Stomach (tissue), 9 donors: Measurements from ENCODE around the gene LSM3. TPM values are rescaled to one million over a fixed set of nuclear protein-coding genes. Genes with fewer than 3 reads are reported as not detected.

ENCODE experiments used
- DNase-seq, 2 donors: peaks; one replicate each; pipeline versions ENCODE4 v3.0.0 to v3.0.0-alpha.2; 2013 to 2019
- H3K27ac ChIP-seq, 5 donors: fragments of 200-600 bp in 4 of 5; sonication (generic) in 4 of 5; one replicate each; pipeline ENCODE4 v1.5.1; 2013 to 2019; ENCODE audit warnings: mild to moderate bottlenecking in 1 of 5, moderate library complexity in 1 of 5
- H3K27me3 ChIP-seq, 3 donors: fragments of 200-600 bp; sonication (generic); one replicate each; pipeline ENCODE4 v1.5.1; 2017 to 2019; ENCODE audit warnings: mixed run types in 1 of 3
- H3K36me3 ChIP-seq, 4 donors: fragments of 200-600 bp; sonication (generic); 1 replicate in 3 of 4; 2 replicates in 1 of 4; pipeline ENCODE4 v1.5.1; 2016 to 2019
- H3K4me1 ChIP-seq, 4 donors: fragments of 200-600 bp; sonication (generic); one replicate each; pipeline ENCODE4 v1.5.1; 2016 to 2019
- H3K4me3 ChIP-seq, 4 donors: fragments of 200-600 bp; sonication (generic) in 3 of 4; one replicate each; pipeline ENCODE4 v1.5.1; 2016 to 2019; ENCODE audit warnings: mild to moderate bottlenecking in 1 of 4
- H3K9me3 ChIP-seq, 4 donors: fragments of 200-600 bp; sonication (generic); one replicate each; pipeline ENCODE4 v1.5.1; 2016 to 2019
- CTCF ChIP-seq, 7 experiments: fragments of 450-650 bp in 4 of 7; fragments of 200-600 bp in 3 of 7; sonication (generic) in 3 of 7; IDR thresholded peaks; one replicate each; pipeline ENCODE4 v1.5.1; 2016 to 2019; ENCODE audit warnings: antibody characterized with exemption in 7 of 7, control low read depth in 2 of 7, mild to moderate bottlenecking in 1 of 7
- EP300 ChIP-seq: sonication (generic); formaldehyde crosslinking; IDR thresholded peaks from one replicate; pipeline ENCODE4 v1.6.1; 2017; ENCODE audit warnings: antibody characterized with exemption
- POLR2A ChIP-seq, 4 donors: fragments of 450-650 bp; IDR thresholded peaks; one replicate each; pipeline ENCODE4 v1.6.1; 2016; ENCODE audit warnings: antibody characterized with exemption in 4 of 4, control low read depth in 2 of 4, mild to moderate bottlenecking in 1 of 4, moderate library complexity in 1 of 4
- POLR2AphosphoS5 ChIP-seq, 3 donors: sonication (generic); formaldehyde crosslinking; IDR thresholded peaks; one replicate each; pipeline ENCODE4 v1.6.1; 2016; ENCODE audit warnings: antibody characterized with exemption in 3 of 3
- WGBS, 5 donors: extraction: QIAGEN DNeasy Blood & Tissue Kit in 3 of 5; methylation state at CpG; one replicate each; pipeline versions ENCODE4 v1.1.5 to v1.1.7; 2013 to 2018; 5-methylcytosine and 5-hydroxymethylcytosine counted together
- intact Hi-C: fragments of 100-400 bp; cut with DNase I; formaldehyde crosslinking; loops from one replicate; pipeline ENCODE4 v1.15.1; 2023; ENCODE audit warnings: low total_unique reads
- polyA plus RNA-seq, 3 donors: library from polyadenylated mRNA; stranded (reverse); fragments of 200-250 nt; gene quantifications; one replicate each; pipeline ENCODE4 v1.2.3, GENCODE V29; 2013
- total RNA-seq, 5 donors: library from RNA; depleted of rRNA; stranded (reverse); fragments of >200 nt; gene quantifications; one replicate each; pipeline versions ENCODE4 v1.1.0 to v1.2.3, GENCODE V29; 2014 to 2016
- donor health status: healthy with polysubstance abuse.
- donor health status: Bipolar disorder and iron deficiency.
- donor health status: healthy.

The LSM3 gene
- total and polyA plus RNA-seq, 8 donors: 2.2 to 15.0 (median 11.0) TPM

GRCh38 chr3:14202874-14203520 is 24.4 kb downstream of the LSM3 start:
- Histone ChIP-seq H3K36me3 (peaks cover 0 to 24% (median 18%) of the 10 kb centered on the region in 4 donors), H3K9me3 (no peaks in the 10 kb centered on the region), H3K4me1 (peaks cover 7 to 38% (median 19%) of the 10 kb centered on the region in 4 donors), H3K4me3 (no peak overlapping the region), H3K27me3 (no peaks in the 10 kb centered on the region), H3K27ac (no peak overlapping the region)
- 70 to 74% (median 73%) methylated on average over 23 of the region's 23 CpGs for WGBS, 5 donors
- no peak for DNase-seq
- intact Hi-C loops: loop anchor here (5.0 to 10.0 kb wide), 2 partner anchors 52 to 264 kb away; no protein-coding TSS in a partner anchor
- no peak for TF ChIP-seq POLR2A (IDR thresholded peaks at IDR 0.05)
- no peak for TF ChIP-seq POLR2AphosphoS5 (IDR thresholded peaks at IDR 0.05)
- TF ChIP-seq EP300: no peak
- TF ChIP-seq CTCF (IDR thresholded peaks at IDR 0.05): no peak

GRCh38 chr3:14203521-14204079 is 25.0 kb downstream of the LSM3 start:
- WGBS, 5 donors: 42 to 49% (median 46%) methylated on average over 10 of the region's 10 CpGs
- peak; percentile 65 to 94 for DNase-seq
- intact Hi-C loops: loop anchor here (5.0 to 10.0 kb wide), 2 partner anchors 51 to 264 kb away; no protein-coding TSS in a partner anchor
- H3K4me1 ChIP-seq: peaks cover 7 to 44% (median 19%) of the 10 kb centered on the region in 4 donors
- peak overlapping the region in 1 of 5 donors; percentile 76 for H3K27ac ChIP-seq
- no peak overlapping the region for H3K4me3 ChIP-seq
- H3K27me3 ChIP-seq: no peaks in the 10 kb centered on the region
- no peak for TF ChIP-seq EP300
- no peak for TF ChIP-seq POLR2A (IDR thresholded peaks at IDR 0.05)
- peak in 6 of 7 experiments; percentile 30 to 87 (median 81) for TF ChIP-seq CTCF (IDR thresholded peaks at IDR 0.05)
- peak in 1 of 3 donors; percentile 67 for TF ChIP-seq POLR2AphosphoS5 (IDR thresholded peaks at IDR 0.05)
- peaks cover 0 to 18% (median 12%) of the 10 kb centered on the region in 4 donors for H3K36me3 ChIP-seq
- no peaks in the 10 kb centered on the region for H3K9me3 ChIP-seq

GRCh38 chr3:14204515-14205284 is 26.1 kb downstream of the LSM3 start:
- DNase-seq: peak in 1 of 2 donors; percentile 55
- H3K4me3 ChIP-seq: no peak overlapping the region
- no peaks in the 10 kb centered on the region for H3K27me3 ChIP-seq
- TF ChIP-seq EP300 (no peak), POLR2AphosphoS5 (IDR thresholded peaks at IDR 0.05) (peak in 2 of 3 donors; percentile 26 to 56)
- WGBS, 5 donors: 49 to 59% (median 54%) methylated on average over 11 of the region's 11 CpGs
- peaks cover 12 to 54% (median 21%) of the 10 kb centered on the region in 4 donors for H3K4me1 ChIP-seq
- H3K36me3 ChIP-seq: peaks cover 0 to 7% (median under 1%) of the 10 kb centered on the region in 4 donors
- intact Hi-C loops: loop anchor here (5.0 to 10.0 kb wide), 2 partner anchors 50 to 263 kb away; no protein-coding TSS in a partner anchor
- H3K27ac ChIP-seq: peak overlapping the region in 2 of 5 donors; percentile 64 to 76
- no peaks in the 10 kb centered on the region for H3K9me3 ChIP-seq

- no peak for TF ChIP-seq CTCF (IDR thresholded peaks at IDR 0.05)
- TF ChIP-seq EP300: no peak
- TF ChIP-seq POLR2AphosphoS5 (IDR thresholded peaks at IDR 0.05): no peak
- no peak for TF ChIP-seq POLR2A (IDR thresholded peaks at IDR 0.05)
- H3K4me3 ChIP-seq: no peak overlapping the region
- intact Hi-C loops: loop anchor here (10.0 kb wide), 1 partner anchor 48 kb away; no protein-coding TSS in a partner anchor
- no peak overlapping the region for H3K27ac ChIP-seq
- no peaks in the 10 kb centered on the region for H3K9me3 ChIP-seq
- H3K27me3 ChIP-seq: no peaks in the 10 kb centered on the region
- no peaks in the 10 kb centered on the region for H3K36me3 ChIP-seq
- WGBS, 5 donors: 88 to 97% (median 96%) methylated on average over 6 of the region's 6 CpGs
- DNase-seq: no peak
- H3K4me1 ChIP-seq: peaks cover 15 to 59% (median 32%) of the 10 kb centered on the region in 4 donors
Measured at GRCh38 chr3:14206548-14207177, 28.0 kb downstream of the LSM3 start.
